ENCODE results near the gene TCEA3.

- no peak for TF ChIP-seq CTCF (IDR thresholded peaks at IDR 0.05; ENCODE audit: low read depth, low read length)
- no peak for TF ChIP-seq EZH2phosphoT487 (IDR thresholded peaks at IDR 0.05; ENCODE audit: low read depth)
These were observed 17.0 kb upstream of the TCEA3 start for GRCh38 chr1:23441446-23442148.
